GM12874 (cell line): ENCODE results near the gene ADGRL1.
"Not testable (repeated sequence)": the region's sequence is repeated elsewhere in the genome, so short reads cannot be mapped to it uniquely, and the experiment has no call there.

ENCODE experiments used
- TF ChIP-seq, protein P1 (sequence below): IDR thresholded peaks from 2 replicates; pipeline ENCODE4 v1.5.1; 2011; ENCODE audit warnings: low read depth, mild to moderate bottlenecking, control low read depth, low read length, moderate library complexity; ENCODE audit not compliant: insufficient read depth

ADGRL1 gene

DNA sequence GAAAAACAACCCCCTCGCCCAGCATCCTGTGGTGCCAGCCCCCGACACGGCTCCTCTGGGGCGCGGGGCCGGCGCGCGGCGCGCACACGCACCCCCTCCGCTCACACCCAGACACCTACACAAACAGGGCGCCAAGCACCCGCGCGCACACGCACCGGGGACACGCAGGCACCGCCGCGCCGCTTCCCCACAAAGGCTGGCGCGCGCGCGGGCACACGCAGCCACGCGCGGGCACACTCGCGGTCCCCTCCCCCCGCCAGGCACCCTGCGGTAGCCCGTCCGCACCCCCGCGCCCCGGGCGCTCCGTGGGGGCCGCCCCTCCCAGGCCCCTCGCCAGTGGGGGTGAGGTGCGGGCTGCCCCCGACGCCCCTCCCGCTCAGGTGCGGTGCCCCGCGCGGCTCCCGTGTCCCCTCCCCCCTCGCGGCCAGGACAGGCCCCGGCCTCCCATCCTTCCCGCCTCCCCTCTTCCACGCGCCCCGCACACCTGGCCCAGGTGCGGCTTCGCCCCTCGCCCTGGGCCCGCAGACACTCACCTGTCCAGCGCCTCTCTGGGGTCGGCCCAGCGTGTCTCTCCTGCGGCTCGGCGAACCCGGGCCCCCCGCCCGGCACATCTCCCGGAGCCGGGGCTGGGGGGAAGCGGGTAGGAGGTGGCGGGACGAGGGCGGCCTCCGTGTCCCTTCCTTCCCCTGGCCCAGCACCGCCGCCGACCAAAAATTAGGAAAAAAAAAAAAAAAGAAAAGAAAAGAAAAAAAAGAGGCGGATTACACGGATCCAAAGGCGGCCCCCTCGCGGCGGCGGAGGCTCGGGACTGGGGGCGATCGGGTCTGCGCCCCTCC, at the start of gene ADGRL1:
TSS of gene ADGRL1 (minus strand) at position 718 of the 836 bp plus-strand sequence. CDS start 22,567 bp downstream, outside the sequence.
- TF ChIP-seq, protein P1, sequence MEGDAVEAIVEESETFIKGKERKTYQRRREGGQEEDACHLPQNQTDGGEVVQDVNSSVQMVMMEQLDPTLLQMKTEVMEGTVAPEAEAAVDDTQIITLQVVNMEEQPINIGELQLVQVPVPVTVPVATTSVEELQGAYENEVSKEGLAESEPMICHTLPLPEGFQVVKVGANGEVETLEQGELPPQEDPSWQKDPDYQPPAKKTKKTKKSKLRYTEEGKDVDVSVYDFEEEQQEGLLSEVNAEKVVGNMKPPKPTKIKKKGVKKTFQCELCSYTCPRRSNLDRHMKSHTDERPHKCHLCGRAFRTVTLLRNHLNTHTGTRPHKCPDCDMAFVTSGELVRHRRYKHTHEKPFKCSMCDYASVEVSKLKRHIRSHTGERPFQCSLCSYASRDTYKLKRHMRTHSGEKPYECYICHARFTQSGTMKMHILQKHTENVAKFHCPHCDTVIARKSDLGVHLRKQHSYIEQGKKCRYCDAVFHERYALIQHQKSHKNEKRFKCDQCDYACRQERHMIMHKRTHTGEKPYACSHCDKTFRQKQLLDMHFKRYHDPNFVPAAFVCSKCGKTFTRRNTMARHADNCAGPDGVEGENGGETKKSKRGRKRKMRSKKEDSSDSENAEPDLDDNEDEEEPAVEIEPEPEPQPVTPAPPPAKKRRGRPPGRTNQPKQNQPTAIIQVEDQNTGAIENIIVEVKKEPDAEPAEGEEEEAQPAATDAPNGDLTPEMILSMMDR = not testable (repeated sequence)

DNA sequence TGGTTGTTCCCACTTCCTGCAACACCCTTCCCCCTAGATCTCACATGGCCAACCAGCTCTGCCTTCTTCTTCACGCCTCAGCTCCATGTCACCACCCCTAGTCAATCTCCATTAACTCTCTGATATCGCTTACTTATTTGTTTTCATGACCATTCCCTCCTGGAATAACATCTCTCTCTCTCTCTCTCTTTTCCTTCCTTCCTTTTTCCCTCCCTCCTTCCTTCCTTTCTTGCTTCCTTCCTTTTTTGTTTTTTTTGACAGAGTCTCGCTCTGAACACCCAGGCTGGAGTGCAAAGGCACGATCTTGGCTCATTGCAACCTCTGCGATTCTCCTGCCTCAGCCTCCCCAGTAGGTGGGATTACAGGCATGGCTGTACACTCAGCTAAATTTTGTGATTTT, 44.9 kb upstream of the ADGRL1 start:
- TF ChIP-seq, protein P1 = no peak

DNA sequence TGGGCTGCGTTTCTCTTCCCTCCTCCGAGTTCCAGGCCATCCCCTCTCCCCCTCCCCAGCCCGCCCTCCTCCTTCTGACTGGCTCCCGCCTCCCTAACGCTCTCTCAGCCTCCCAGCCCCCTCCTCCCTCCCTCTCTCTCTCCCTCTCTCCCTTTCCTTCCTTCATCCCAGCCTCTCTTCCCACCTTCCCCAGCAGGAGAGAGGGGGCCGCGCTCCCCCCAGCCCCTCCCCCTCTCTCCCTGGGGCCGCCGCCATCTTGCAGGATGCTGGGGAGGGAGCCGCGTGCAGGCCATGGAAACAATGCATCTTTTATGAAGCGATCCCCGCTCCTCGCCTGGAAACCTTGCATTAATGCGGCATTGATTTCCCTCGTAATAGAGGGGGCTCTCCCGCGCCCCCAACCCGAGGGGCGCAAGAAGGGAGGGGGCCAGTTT, 42.6 kb upstream of the ADGRL1 start:
- TF ChIP-seq, protein P1 = no peak

DNA sequence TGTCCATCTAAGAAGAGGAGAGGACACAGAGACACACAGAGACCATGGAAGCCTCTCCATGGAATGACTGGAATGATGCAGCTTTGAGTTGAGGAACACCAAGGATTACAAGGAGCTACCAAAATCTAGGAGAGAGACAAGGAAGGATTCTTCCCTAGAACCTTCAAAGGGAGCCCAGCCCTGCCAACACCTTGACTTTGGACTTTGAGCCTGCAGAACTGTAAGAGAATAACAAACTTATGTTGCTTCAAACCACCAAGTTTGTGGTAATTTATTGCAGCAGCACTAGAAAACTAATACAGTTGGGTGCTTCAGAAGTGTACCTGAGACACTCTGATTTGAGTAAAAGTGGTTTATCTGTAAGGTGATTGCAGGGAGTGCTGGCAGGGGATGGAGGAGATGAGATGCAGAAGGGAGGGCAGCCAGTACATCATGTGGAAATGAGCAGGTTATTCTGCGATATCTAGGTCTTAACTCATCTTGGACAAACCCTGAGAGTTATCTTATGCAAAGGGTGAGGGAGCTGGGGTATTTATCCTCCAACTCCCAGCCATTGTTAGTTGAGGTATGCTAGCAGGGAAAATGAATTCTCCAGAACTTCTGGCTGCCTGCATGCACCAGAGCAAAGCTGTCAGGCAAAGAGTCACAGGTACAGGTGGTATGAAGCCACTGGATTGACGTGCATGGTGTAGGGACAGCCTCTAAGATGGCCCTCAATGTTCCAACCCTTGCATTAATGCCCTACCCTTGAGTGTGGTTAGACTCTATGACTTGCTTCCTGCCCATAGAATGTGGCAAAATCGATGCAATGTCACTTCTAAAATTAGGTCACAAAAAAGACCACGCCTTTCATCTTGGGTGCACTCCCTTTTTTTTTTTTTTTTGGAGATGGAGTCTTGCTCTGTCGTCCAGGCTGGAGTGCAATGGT, 31.3 kb upstream of the ADGRL1 start:
- TF ChIP-seq, protein P1 = no peak

DNA sequence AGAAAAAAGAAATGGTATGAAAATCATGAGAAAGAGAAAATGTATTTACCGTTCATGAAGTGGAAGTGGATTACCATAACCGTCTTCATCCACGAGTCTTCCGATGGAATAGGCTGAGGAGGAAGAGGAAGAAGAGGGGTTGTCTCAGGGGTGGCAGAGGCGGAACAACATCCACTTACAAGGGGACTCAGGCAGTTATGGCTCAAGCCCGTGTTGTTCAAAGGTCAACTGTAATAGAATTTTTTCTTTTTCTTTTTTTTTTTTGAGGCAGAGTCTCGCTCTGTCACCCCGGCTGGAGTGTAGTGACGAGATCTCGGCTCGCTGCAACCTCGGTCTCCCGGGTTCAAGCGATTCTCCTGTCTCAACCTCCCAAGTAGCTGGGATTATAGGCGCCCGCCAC, 16.9 kb upstream of the ADGRL1 start:
- TF ChIP-seq, protein P1 = no peak

DNA sequence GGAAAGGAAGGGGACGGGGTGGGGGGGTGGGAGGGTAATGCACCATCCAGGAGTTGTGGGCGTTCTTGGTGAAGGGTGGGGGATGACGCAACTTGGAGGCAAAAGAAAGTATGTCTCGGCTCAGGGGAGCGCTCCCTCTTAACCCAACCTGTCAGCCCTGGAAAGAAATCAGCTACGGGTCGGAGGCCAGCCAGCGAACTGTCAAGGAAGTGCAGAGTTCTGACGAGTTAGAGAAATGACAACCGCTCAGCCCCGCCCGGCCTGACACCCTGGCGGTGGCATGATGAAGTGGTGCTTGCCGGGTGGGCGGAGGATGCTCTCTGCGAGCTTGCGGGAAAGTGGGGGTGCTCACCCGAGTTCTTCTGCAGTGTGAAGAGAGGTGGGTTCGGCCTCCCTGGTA, 15.4 kb upstream of the ADGRL1 start:
- TF ChIP-seq, protein P1 = peak; percentile 53

DNA sequence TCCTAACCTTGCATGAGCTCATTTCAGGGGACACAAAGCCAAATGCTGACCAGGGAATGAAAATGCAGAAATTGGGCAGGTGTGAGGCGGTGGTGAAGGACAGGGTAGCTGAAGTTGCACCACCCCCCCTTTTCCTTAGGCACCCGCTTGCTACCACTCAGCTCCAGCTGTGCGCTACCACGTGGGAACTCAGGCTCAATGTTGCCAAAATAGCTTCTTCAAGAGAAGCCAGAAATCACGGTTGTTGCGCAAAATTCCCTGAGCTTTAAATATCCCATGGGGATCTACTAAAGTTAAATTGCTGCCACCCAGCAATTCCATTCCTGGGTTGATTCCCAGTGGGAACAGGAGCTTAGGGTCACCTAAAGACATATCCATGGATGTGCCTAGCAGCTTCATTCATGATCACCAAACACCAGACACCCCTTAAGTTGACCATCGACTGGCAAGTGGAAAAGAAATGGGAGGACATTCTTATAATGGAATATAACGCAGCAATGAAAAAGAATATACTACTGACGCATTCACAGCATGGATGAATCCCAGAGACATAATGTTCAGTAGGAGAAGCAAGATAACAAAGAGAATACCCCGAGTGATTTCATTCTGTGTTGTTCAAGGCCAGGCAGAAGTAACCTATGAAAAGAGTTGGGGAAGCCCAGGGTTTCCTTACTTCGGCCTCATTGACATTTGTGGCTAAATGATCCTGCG, 12.8 kb upstream of the ADGRL1 start:
- TF ChIP-seq, protein P1 = no peak
